ENCODE measurements around the gene CHD3.
"Not testable (repeated sequence)": the region's sequence is repeated elsewhere in the genome, so short reads cannot be mapped to it uniquely, and the experiment has no call there.

Gene CHD3

DNA sequence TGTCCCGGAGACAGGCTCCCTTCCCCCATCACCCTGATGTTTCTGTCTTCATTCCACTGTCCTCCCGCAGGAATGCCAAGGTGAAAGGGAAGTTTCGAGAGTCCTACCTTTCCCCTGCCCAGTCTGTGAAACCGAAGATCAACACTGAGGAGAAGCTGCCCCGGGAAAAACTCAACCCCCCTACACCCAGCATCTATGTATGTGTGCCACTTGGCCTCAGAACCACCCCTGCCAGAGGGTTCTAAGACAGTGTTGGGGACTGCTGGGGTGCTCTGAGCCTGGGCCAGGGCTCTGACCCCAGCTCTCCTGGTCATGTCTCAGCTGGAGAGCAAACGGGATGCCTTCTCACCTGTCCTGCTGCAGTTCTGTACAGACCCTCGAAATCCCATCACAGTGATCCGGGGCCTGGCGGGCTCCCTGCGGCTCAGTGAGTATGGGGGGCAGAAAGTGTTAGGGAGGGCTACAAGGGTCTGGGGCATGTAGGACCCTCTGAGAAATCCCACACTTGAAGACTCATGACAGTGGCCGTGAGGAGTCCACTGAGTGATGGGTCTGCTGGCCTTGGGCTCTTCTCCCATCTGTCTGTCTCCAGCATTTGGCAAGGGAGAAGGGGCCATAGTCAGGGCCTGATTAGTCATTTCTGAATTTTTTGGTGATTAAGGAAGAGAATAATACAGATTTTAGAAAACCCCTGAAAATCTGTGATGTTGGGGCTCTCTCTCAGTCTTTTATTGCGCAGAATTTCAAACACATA lies 38.7 kb upstream of the CHD3 start:
- DNase-seq (ENCODE audit: low read depth in 1 of 2, low spot score in 1 of 2): no peak

GRCh38 chr17:7850701-7851437 lies 37.7 kb upstream of the CHD3 start:
- no peak for DNase-seq (ENCODE audit: low read depth in 1 of 2, low spot score in 1 of 2)

DNA sequence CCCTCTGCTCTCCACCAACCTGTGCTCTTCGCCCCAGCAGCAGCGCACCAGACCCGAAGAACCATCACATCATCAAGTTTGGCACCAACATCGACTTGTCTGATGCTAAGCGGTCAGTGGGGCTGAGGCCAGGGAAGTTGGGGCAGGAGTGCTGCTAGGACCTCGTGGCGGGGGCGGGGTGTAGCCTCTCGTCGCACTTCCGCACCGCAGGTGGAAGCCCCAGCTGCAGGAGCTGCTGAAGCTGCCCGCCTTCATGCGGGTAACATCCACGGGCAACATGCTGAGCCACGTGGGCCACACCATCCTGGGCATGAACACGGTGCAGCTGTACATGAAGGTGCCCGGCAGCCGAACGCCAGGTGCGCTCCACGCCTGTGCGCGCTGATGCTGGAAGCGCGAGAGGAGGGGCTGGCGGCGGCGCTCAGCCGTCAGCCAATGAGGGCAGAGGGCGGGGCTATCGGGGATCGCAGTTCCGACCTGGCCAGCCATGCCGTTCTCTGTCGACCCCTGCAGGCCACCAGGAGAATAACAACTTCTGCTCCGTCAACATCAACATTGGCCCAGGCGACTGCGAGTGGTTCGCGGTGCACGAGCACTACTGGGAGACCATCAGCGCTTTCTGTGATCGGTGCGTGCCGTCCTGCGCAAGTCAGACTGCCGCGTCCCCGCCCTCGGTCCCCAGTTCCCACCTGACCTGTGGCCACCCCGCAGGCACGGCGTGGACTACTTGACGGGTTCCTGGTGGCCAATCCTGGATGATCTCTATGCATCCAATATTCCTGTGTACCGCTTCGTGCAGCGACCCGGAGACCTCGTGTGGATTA lies 36.9 kb upstream of the CHD3 start:
- DNase-seq (ENCODE audit: low read depth in 1 of 2, low spot score in 1 of 2): peak; percentile 81 to 90

GRCh38 chr17:7852262-7852670 lies 36.3 kb upstream of the CHD3 start:
- DNase-seq (ENCODE audit: low read depth in 1 of 2, low spot score in 1 of 2): no peak

GRCh38 chr17:7852919-7853690 lies 35.5 kb upstream of the CHD3 start:
- DNase-seq (ENCODE audit: low read depth in 1 of 2, low spot score in 1 of 2): no peak

DNA sequence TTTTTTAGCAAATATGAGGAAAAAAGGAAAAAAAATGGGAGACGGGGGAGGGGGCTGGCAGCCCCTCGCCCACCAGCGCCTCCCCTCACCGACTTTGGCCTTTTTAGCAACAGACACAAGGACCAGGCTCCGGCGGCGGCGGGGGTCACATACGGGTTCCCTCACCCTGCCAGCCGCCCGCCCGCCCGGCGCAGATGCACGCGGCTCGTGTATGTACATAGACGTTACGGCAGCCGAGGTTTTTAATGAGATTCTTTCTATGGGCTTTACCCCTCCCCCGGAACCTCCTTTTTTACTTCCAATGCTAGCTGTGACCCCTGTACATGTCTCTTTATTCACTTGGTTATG lies 34.9 kb upstream of the CHD3 start:
- DNase-seq (ENCODE audit: low read depth in 1 of 2, low spot score in 1 of 2): no peak

DNA sequence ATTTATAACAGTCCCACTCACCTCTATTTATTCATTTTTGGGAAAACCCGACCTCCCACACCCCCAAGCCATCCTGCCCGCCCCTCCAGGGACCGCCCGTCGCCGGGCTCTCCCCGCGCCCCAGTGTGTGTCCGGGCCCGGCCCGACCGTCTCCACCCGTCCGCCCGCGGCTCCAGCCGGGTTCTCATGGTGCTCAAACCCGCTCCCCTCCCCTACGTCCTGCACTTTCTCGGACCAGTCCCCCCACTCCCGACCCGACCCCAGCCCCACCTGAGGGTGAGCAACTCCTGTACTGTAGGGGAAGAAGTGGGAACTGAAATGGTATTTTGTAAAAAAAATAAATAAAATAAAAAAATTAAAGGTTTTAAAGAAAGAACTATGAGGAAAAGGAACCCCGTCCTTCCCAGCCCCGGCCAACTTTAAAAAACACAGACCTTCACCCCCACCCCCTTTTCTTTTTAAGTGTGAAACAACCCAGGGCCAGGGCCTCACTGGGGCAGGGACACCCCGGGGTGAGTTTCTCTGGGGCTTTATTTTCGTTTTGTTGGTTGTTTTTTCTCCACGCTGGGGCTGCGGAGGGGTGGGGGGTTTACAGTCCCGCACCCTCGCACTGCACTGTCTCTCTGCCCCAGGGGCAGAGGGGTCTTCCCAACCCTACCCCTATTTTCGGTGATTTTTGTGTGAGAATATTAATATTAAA lies 34.4 kb upstream of the CHD3 start:
- no peak for DNase-seq (ENCODE audit: low read depth in 1 of 2, low spot score in 1 of 2)

DNA sequence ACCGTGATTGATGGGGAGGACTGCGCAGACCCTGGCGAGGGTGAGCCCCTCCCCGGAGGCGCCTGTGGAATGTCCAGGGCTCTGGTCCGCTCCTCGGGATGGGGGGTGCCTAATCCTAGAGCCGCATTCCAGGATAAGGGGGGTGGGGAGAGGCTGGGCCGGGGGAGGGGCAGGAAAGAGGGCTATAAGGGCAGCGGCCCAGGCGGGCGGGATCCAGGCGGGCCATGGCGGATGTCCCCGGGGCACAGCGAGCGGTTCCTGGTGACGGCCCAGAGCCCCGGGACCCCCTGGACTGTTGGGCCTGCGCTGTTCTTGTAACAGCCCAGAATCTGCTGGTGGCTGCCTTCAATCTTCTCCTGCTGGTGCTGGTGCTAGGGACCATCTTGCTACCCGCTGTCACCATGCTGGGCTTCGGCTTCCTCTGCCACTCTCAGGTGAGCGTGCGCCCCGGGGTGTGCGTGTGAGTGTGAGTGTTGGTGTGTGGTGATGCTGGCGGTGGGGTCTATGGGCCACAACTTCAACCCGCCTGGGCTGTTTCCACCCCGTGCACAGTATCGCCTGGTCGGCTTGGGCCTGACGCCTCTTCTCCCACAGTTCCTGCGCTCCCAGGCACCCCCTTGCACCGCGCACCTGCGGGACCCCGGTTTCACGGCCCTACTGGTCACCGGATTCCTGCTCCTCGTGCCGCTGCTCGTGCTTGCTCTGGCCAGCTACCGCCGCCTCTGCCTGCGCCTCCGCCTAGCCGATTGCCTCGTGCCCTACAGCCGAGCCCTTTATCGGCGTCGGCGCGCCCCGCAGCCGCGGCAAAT lies 33.5 kb upstream of the CHD3 start, which contains the start of gene TMEM88:
Gene TMEM88 (plus strand): TSS at position 216 of the 809 bp plus-strand sequence. CDS start 9 bp downstream, at position 225.
- no peak for DNase-seq (ENCODE audit: low read depth in 1 of 2, low spot score in 1 of 2)

DNA sequence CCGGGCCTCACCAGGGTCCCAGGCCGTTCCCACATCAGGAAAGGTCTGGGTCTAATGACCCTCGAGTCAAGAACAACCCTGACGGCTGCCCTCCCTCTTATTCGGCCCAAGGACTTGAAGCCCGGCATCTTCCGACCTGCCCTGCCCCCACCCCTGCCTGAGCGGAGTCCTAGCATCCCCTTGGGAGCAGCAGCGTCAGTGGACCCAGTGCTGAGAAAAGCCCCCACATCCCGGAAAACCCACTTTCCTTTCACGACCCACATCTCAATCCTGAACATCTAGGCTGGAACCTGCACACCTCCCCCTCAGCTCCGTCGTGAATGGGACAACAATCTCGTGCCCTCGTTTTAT lies 33.0 kb upstream of the CHD3 start:
- no peak for DNase-seq (ENCODE audit: low read depth in 1 of 2, low spot score in 1 of 2)

- no peak for DNase-seq (ENCODE audit: low read depth in 1 of 2, low spot score in 1 of 2)
These were observed 32.4 kb upstream of the CHD3 start for GRCh38 chr17:7856011-7856810.

GRCh38 chr17:7856811-7857712 lies 31.5 kb upstream of the CHD3 start, which contains the start of gene NAA38:
Gene NAA38, minus strand, starts transcription at chr17:7857559. Its CDS starts 96 bp downstream, at chr17:7857463.
- DNase-seq (ENCODE audit: low read depth in 1 of 2, low spot score in 1 of 2): peak; percentile 86 to 94

DNA sequence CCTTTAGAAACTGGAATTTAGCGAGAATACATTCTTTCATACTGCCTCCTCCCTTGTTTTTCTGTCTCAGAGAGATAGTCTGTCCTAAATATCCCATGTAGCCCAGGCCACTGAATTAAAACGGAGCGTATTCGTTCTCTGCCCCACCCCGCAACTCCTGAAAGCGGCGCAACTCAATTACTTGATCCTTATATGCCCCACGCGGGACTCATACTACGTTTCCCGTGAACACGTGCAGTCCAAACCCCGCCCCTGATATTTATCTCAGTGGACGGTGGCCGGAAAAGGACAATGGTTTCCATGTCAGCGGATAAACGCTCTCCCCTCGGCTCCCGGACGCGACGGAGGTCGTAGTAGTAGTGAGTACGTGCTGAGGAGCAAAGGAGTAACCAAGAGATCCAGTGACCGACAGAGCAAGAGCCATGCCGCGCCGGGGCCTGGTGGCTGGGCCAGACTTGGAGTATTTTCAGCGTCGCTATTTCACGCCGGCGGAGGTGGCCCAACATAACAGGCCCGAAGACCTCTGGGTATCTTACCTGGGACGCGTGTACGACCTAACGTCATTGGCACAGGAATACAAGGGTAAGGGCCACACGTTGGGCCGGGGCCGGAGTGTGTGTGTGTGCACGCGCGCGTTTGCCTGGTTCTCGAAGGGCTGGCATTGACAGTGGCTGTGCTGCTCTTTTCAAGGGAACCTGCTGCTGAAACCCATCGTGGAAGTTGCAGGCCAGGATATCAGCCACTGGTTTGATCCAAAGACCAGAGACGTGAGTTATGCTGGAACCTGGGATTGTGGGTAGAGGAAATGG lies 30.7 kb upstream of the CHD3 start, which contains the start of gene CYB5D1:
Gene CYB5D1 (plus strand): TSS at position 291 of the 809 bp plus-strand sequence. CDS start 132 bp downstream, at position 423.
- DNase-seq (ENCODE audit: low read depth in 1 of 2, low spot score in 1 of 2): peak; percentile 82 to 90

GRCh38 chr17:7858522-7858810 lies 30.1 kb upstream of the CHD3 start:
- DNase-seq (ENCODE audit: low read depth in 1 of 2, low spot score in 1 of 2): no peak

GRCh38 chr17:7859028-7859427 lies 29.6 kb upstream of the CHD3 start:
- no peak for DNase-seq (ENCODE audit: low read depth in 1 of 2, low spot score in 1 of 2)

- no peak for DNase-seq (ENCODE audit: low read depth in 1 of 2, low spot score in 1 of 2)
These were observed 25.7 kb upstream of the CHD3 start for GRCh38 chr17:7862692-7863437.

GRCh38 chr17:7864384-7864783 lies 24.2 kb upstream of the CHD3 start:
- DNase-seq (ENCODE audit: low read depth in 1 of 2, low spot score in 1 of 2): not testable (repeated sequence)

Data from activated CD4-positive, alpha-beta T cell treated with anti-CD3 and anti-CD28 coated beads, Interleukin-2, amount 50 U/mL, for 24 hours (primary cell).